ENCODE results near the gene HOXD10. TPM values are rescaled to one million over a fixed set of nuclear protein-coding genes. Genes with fewer than 3 reads are reported as not detected.
A peak's percentile ranks its signal among the peaks of the same experiment; 100 is the strongest.

Gene HOXD10
- total RNA-seq, 1 donor from 2014 or later = 0.52 TPM

DNA sequence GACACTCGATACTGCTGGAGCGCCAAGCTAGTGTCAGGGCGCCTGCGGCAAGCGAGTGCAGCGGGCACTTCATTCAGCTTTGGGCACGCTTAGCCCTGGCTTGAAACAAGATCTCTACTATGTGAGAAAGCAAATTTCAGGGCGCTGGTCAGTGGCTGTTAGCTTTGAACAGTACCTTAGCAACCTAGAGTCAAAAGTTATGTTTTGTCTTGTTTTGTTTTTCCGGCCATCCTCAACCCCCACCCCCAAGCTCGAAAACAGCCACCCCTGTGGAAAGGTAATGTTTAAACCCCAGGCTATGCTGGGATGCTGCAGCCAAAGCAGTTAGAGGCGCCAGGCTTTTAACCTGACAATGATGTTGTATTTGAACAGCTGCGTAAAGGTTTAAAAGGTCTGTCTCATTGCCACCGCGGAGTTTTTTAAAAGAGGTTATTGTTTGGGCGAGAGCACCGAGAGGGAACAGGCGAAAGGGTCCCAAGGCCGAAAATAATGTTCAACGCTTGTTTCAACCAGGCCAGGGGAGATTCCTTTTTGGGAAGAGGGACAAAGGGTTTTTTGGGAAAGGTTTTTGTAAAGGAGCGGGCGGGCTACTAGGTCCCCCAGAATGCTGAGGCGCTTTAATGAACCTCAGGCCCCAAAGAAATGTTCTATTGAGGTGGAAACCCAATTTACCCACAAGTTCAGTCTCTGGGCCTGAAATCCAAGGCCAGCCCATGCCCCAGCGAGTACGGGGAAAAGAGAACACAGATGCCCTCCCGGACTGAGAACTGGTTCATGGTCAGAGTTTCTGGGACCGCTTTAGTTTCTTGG lies 2.3 kb upstream of the HOXD10 start:
- H3K9me3 ChIP-seq (ENCODE audit: control insufficient read depth in 3 of 3, low read length in 3 of 3) = no peaks in the 10 kb centered on the region
- no peak overlapping the region for H3K9ac ChIP-seq (ENCODE audit: low read depth in 1 of 3, low read length in 3 of 3)
- peaks cover 95 to 97% (median 95%) of the 10 kb centered on the region in 3 donors for H3K27me3 ChIP-seq (ENCODE audit: control insufficient read depth in 3 of 3, insufficient read depth in 3 of 3, low read length in 3 of 3)
- no peak overlapping the region for H3K4me3 ChIP-seq (ENCODE audit: low read length in 3 of 3)
- no peak overlapping the region for H3K27ac ChIP-seq (ENCODE audit: low read depth, low read length)
- peaks cover 6 to 9% (median 8%) of the 10 kb centered on the region in 3 donors for H3K4me1 ChIP-seq (ENCODE audit: control insufficient read depth in 3 of 3, insufficient read depth in 3 of 3, low read length in 3 of 3)
- H3K36me3 ChIP-seq (ENCODE audit: control insufficient read depth in 3 of 3, insufficient read depth in 3 of 3, low read length in 3 of 3) = no peaks in the 10 kb centered on the region

DNA sequence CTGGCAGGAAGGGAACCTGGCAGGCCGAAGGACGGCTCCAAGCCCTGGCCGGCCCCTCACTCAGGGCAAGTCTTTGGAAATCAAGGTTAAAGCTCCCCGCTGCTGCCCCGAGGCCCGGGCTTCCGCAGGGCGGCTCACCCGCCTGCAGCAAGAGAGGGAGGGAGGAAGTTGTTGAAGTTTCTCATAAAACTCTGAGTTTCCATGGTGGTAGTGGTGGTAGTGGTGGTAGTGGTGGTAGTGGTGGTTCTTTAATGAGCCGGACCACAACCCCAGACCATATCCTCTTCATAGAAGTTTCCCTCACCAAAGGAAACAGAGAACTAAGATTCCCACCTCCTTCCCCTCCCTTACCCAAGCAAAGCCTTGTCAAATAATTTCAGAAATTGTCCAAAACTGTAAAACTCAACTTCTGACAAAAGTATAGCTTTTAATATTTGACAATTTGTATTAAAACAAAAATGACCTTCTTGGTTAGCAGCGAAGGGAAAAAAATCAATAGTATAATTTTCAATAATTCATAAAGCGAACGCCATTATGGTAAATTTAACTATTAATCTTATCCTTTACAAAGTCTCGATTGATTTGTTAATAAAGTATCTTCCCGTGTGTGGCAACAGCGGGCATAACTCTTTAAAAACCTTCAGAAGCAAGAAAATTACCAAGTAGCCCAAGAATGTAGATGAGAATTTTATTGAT lies 1.5 kb upstream of the HOXD10 start:
- Histone ChIP-seq H3K27me3 (ENCODE audit: control insufficient read depth in 3 of 3, insufficient read depth in 3 of 3, low read length in 3 of 3) (peaks cover 93 to 97% (median 94%) of the 10 kb centered on the region in 3 donors), H3K9ac (ENCODE audit: low read depth in 1 of 3, low read length in 3 of 3) (no peak overlapping the region), H3K9me3 (ENCODE audit: control insufficient read depth in 3 of 3, low read length in 3 of 3) (no peaks in the 10 kb centered on the region), H3K36me3 (ENCODE audit: control insufficient read depth in 3 of 3, insufficient read depth in 3 of 3, low read length in 3 of 3) (no peaks in the 10 kb centered on the region), H3K27ac (ENCODE audit: low read depth, low read length) (no peak overlapping the region), H3K4me1 (ENCODE audit: control insufficient read depth in 3 of 3, insufficient read depth in 3 of 3, low read length in 3 of 3) (peaks cover 6 to 9% (median 8%) of the 10 kb centered on the region in 3 donors), H3K4me3 (ENCODE audit: low read length in 3 of 3) (no peak overlapping the region)

DNA sequence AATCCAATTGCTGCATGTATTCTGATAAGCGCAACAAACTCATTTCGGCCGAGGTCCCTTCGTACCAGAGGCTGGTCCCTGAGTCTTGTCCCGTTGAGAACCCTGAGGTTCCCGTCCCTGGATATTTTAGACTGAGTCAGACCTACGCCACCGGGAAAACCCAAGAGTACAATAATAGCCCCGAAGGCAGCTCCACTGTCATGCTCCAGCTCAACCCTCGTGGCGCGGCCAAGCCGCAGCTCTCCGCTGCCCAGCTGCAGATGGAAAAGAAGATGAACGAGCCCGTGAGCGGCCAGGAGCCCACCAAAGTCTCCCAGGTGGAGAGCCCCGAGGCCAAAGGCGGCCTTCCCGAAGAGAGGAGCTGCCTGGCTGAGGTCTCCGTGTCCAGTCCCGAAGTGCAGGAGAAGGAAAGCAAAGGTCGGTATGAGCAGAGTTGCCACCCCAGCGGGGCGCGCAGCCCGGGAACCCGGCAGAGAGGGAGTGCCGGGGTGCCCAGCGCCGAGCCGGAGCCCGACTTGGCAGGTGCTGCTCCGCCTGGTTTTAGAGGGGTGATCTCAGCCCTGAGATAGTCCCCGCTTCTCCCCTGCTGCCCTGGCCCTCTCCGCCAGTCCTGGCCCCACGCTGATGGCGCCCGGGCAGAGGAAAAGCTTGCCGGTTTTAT lies 714 bp downstream of the HOXD10 start:
- H3K9me3 ChIP-seq (ENCODE audit: control insufficient read depth in 3 of 3, low read length in 3 of 3) = no peaks in the 10 kb centered on the region
- H3K9ac ChIP-seq (ENCODE audit: low read depth in 1 of 3, low read length in 3 of 3) = no peak overlapping the region
- H3K36me3 ChIP-seq (ENCODE audit: control insufficient read depth in 3 of 3, insufficient read depth in 3 of 3, low read length in 3 of 3) = no peaks in the 10 kb centered on the region
- no peak overlapping the region for H3K27ac ChIP-seq (ENCODE audit: low read depth, low read length)
- H3K4me1 ChIP-seq (ENCODE audit: control insufficient read depth in 3 of 3, insufficient read depth in 3 of 3, low read length in 3 of 3) = peaks cover 6 to 11% (median 9%) of the 10 kb centered on the region in 3 donors
- peaks cover 94 to 98% (median 94%) of the 10 kb centered on the region in 3 donors for H3K27me3 ChIP-seq (ENCODE audit: control insufficient read depth in 3 of 3, insufficient read depth in 3 of 3, low read length in 3 of 3)
- H3K4me3 ChIP-seq (ENCODE audit: low read length in 3 of 3) = peak overlapping the region in 1 of 3 donors; percentile 56

DNA sequence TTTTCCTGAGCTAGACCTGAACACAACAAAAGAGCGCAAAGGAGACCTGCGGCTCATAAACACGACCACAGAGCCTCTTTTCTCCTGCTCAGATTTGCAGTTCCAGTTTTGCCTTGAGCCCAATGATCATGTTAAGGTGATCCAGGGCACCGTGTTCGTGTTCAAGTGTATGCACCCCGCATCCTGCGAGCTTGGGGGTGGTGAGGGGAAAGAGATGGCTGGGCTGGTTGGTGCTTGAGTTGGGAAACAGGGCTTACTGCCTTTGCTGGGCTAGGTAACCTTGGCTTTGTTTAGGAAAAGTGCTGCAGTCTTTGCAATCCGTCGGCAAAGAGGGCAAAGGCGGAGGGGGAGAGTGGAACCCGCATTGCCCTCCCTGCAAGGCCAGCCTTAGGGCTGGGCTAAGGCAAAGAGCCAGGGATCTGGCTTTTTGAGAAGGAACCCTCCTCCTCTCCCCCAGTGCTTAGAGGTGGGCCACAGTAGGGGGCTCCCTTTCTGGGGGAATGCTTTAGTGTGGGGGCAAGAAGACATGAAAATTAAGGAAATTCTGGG lies 1.3 kb downstream of the HOXD10 start:
- Histone ChIP-seq H3K9me3 (ENCODE audit: control insufficient read depth in 3 of 3, low read length in 3 of 3) (no peaks in the 10 kb centered on the region), H3K27me3 (ENCODE audit: control insufficient read depth in 3 of 3, insufficient read depth in 3 of 3, low read length in 3 of 3) (peaks cover 94 to 95% (median 94%) of the 10 kb centered on the region in 3 donors), H3K4me1 (ENCODE audit: control insufficient read depth in 3 of 3, insufficient read depth in 3 of 3, low read length in 3 of 3) (peaks cover 9 to 14% (median 12%) of the 10 kb centered on the region in 3 donors), H3K4me3 (ENCODE audit: low read length in 3 of 3) (no peak overlapping the region), H3K36me3 (ENCODE audit: control insufficient read depth in 3 of 3, insufficient read depth in 3 of 3, low read length in 3 of 3) (no peaks in the 10 kb centered on the region), H3K27ac (ENCODE audit: low read depth, low read length) (no peak overlapping the region), H3K9ac (ENCODE audit: low read depth in 1 of 3, low read length in 3 of 3) (no peak overlapping the region)

DNA sequence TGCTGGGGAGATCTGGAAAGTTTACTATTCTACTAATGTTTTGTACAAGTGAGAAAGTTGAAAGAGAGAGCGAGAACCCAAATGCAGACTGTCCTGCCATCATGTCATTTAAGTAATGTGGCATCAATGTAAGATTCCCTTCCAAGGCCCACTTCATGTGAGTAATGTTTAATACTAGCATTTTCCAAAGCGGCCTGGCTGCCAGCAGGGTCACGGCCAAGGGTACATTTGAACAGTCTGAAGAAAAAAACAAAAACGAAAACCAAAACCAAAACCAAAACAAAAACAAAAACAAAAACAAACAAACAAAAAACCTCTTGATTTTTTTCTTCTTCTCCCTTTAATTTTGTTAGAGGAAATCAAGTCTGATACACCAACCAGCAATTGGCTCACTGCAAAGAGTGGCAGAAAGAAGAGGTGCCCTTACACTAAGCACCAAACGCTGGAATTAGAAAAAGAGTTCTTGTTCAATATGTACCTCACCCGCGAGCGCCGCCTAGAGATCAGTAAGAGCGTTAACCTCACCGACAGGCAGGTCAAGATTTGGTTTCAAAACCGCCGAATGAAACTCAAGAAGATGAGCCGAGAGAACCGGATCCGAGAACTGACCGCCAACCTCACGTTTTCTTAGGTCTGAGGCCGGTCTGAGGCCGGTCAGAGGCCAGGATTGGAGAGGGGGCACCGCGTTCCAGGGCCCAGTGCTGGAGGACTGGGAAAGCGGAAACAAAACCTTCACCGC lies 2.2 kb downstream of the HOXD10 start:
- peaks cover 13 to 16% (median 15%) of the 10 kb centered on the region in 3 donors for H3K4me1 ChIP-seq (ENCODE audit: control insufficient read depth in 3 of 3, insufficient read depth in 3 of 3, low read length in 3 of 3)
- H3K9me3 ChIP-seq (ENCODE audit: control insufficient read depth in 3 of 3, low read length in 3 of 3) = no peaks in the 10 kb centered on the region
- no peaks in the 10 kb centered on the region for H3K36me3 ChIP-seq (ENCODE audit: control insufficient read depth in 3 of 3, insufficient read depth in 3 of 3, low read length in 3 of 3)
- no peak overlapping the region for H3K27ac ChIP-seq (ENCODE audit: low read depth, low read length)
- no peak overlapping the region for H3K4me3 ChIP-seq (ENCODE audit: low read length in 3 of 3)
- H3K9ac ChIP-seq (ENCODE audit: low read depth in 1 of 3, low read length in 3 of 3) = no peak overlapping the region
- peaks cover 86 to 96% (median 95%) of the 10 kb centered on the region in 3 donors for H3K27me3 ChIP-seq (ENCODE audit: control insufficient read depth in 3 of 3, insufficient read depth in 3 of 3, low read length in 3 of 3)

DNA sequence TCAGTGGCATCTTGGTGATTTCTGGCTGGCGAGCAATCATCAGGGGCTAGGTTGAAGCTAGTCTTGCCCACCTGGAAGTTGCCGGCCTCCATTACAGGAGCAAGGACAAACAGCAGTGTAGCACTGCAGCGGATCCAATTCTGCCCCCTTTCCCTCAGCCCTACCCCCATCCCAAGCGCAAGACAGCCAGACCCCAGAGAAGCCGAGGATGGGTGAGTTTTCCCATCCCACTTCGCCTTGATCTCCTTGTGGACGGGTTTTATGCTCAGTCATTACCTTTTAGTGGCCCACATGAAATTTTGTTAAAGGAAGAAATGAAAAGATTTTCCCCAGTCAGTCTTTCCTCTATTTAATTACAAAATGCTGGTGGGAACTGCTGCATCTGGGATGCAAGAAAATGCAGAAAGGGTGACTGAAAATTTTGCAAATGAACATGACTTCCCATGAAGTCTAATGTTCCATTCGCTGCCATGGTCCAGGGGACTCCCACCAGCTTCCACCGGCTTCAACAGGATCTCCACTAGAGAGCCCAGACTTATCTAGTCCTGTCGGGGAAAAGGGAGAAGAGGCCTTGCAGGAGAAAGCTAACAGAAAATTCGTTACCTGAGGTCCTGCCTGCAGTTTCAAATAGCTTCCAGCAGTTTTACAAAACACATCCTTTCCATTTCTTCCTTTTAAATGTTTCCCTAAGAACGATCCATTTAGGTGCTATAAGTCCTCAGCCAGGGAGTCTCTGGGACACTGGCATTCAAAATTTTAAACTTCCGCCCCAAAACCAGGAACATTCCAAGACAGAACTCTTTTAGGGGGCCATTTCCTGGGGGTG lies 4.0 kb downstream of the HOXD10 start:
- Histone ChIP-seq H3K9ac (ENCODE audit: low read depth in 1 of 3, low read length in 3 of 3) (no peak overlapping the region), H3K4me1 (ENCODE audit: control insufficient read depth in 3 of 3, insufficient read depth in 3 of 3, low read length in 3 of 3) (peaks cover 13 to 16% (median 15%) of the 10 kb centered on the region in 3 donors), H3K27me3 (ENCODE audit: control insufficient read depth in 3 of 3, insufficient read depth in 3 of 3, low read length in 3 of 3) (peaks cover 69 to 96% (median 93%) of the 10 kb centered on the region in 3 donors), H3K36me3 (ENCODE audit: control insufficient read depth in 3 of 3, insufficient read depth in 3 of 3, low read length in 3 of 3) (no peaks in the 10 kb centered on the region), H3K9me3 (ENCODE audit: control insufficient read depth in 3 of 3, low read length in 3 of 3) (no peaks in the 10 kb centered on the region), H3K4me3 (ENCODE audit: low read length in 3 of 3) (no peak overlapping the region), H3K27ac (ENCODE audit: low read depth, low read length) (no peak overlapping the region)

DNA sequence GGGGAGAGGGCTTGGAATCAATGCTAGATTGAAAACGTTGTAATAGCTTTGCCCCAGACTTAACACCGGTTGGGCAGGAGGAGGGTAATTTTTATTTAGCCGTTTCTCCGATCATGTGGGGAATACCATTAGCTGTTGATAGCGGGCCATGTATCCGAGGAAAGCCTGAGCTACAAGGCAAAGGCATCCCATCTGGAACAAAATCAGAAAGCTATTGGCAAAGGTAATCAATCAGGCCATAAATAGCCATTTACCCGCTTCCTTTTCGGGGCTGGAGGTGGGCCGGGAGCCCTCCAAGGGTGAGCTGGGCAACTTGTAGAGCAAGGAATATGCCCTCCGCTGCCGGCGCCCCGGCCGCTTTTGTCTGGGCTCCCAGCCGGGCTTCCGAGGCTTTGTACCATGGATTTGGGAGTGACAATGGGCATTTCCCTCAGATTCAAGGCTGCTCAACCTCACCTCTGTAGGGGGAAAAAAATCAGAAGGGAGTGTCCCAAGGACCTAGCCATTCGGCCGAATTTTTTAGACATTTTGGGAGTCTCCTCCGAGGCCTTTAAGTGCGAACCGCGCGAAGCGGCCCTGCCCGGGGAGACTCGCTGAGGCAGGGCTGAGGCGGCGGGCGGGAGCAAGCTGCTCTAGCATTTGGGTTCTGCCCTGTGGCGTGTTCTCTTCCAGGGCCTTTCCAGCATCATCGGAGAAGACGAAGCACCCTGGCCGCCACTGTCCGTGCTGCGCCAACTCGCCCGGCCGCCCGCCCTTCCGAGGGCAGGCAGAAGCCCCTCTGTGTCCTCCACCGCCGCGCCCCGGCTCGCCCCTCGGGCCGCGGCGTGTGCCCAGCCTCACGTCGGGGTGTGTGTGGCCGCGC lies 4.8 kb downstream of the HOXD10 start:
- no peaks in the 10 kb centered on the region for H3K9me3 ChIP-seq (ENCODE audit: control insufficient read depth in 3 of 3, low read length in 3 of 3)
- H3K4me3 ChIP-seq (ENCODE audit: low read length in 3 of 3) = peak overlapping the region in 2 of 3 donors; percentile 76 to 85
- peak overlapping the region in 2 of 3 donors; percentile 69 for H3K9ac ChIP-seq (ENCODE audit: low read depth in 1 of 3, low read length in 3 of 3)
- peaks cover 60 to 93% (median 87%) of the 10 kb centered on the region in 3 donors for H3K27me3 ChIP-seq (ENCODE audit: control insufficient read depth in 3 of 3, insufficient read depth in 3 of 3, low read length in 3 of 3)
- no peaks in the 10 kb centered on the region for H3K36me3 ChIP-seq (ENCODE audit: control insufficient read depth in 3 of 3, insufficient read depth in 3 of 3, low read length in 3 of 3)
- H3K27ac ChIP-seq (ENCODE audit: low read depth, low read length) = peak overlapping the region; percentile 68
- peaks cover 13 to 16% (median 15%) of the 10 kb centered on the region in 3 donors for H3K4me1 ChIP-seq (ENCODE audit: control insufficient read depth in 3 of 3, insufficient read depth in 3 of 3, low read length in 3 of 3)

DNA sequence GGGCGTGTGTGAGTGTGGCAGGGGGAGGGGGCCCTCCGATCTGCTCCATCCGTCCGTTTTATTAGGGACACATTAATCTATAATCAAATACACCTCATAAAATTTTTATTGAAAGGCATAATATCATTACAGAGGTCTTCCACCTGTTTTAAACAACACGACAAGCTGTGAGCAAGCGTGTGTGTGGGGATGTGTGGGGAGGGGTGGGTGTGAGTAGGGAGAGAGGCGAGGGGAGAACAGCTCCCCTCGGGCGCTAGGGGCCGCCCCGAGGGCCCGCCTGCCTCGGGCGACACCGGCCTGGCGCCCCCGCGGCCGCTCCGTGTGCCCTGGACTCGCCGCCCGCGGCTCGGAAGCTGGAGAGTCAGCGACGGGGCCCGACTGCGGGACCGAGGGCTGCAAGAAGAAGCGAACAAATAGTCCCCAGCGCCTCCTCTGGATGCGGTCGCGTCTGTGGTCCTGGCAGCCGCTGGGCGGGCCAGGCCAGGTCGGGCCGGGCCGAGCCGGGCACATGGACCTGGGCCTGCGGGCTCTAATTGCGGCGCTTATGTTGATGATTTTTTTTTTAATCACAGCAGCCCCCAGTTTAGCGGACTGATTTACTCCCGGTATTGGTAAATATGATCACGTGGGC lies 5.6 kb downstream of the HOXD10 start:
- H3K36me3 ChIP-seq (ENCODE audit: control insufficient read depth in 3 of 3, insufficient read depth in 3 of 3, low read length in 3 of 3) = no peaks in the 10 kb centered on the region
- H3K4me3 ChIP-seq (ENCODE audit: low read length in 3 of 3) = peak overlapping the region; percentile 66 to 85 (median 76)
- peak overlapping the region; percentile 61 to 69 (median 69) for H3K9ac ChIP-seq (ENCODE audit: low read depth in 1 of 3, low read length in 3 of 3)
- H3K4me1 ChIP-seq (ENCODE audit: control insufficient read depth in 3 of 3, insufficient read depth in 3 of 3, low read length in 3 of 3) = peaks cover 10 to 16% (median 15%) of the 10 kb centered on the region in 3 donors
- H3K27me3 ChIP-seq (ENCODE audit: control insufficient read depth in 3 of 3, insufficient read depth in 3 of 3, low read length in 3 of 3) = peaks cover 53 to 86% (median 80%) of the 10 kb centered on the region in 3 donors
- H3K27ac ChIP-seq (ENCODE audit: low read depth, low read length) = peak overlapping the region; percentile 68
- no peaks in the 10 kb centered on the region for H3K9me3 ChIP-seq (ENCODE audit: control insufficient read depth in 3 of 3, low read length in 3 of 3)

Data from skeletal muscle tissue (tissue), 4 donors.